HG03039 (cell line): ENCODE measurements around the gene DBNL.

Experiments
- ATAC-seq: cut with Tn5 transposase; IDR thresholded peaks from one replicate; pipeline ENCODE4 v1.9.1; 2021; ENCODE audit warnings: mild to moderate bottlenecking, moderate library complexity; ENCODE audit not compliant: unreplicated experiment

DBNL gene

GRCh38 chr7:44096326-44096881 is 51.9 kb downstream of the DBNL start:
- ATAC-seq = no peak

GRCh38 chr7:44097064-44097932 is 52.8 kb downstream of the DBNL start:
- no peak for ATAC-seq

GRCh38 chr7:44098092-44099068 is 53.9 kb downstream of the DBNL start:
- no peak for ATAC-seq

GRCh38 chr7:44099669-44100068 is 55.2 kb downstream of the DBNL start:
- no peak for ATAC-seq

- no peak for ATAC-seq
These were observed 56.2 kb downstream of the DBNL start for GRCh38 chr7:44100458-44101302.

GRCh38 chr7:44101303-44101965 is 56.9 kb downstream of the DBNL start:
- ATAC-seq = no peak

- ATAC-seq = no peak
These were observed 57.7 kb downstream of the DBNL start for GRCh38 chr7:44101966-44102845.

- no peak for ATAC-seq
These were observed 58.5 kb downstream of the DBNL start for GRCh38 chr7:44102846-44103565.

- no peak for ATAC-seq
These were observed 59.0 kb downstream of the DBNL start for GRCh38 chr7:44103566-44103922.

- ATAC-seq = no peak
These were observed 59.7 kb downstream of the DBNL start, which contains the start of gene AEBP1 for GRCh38 chr7:44103923-44104859. TSS of gene AEBP1 (plus strand) at chr7:44104345. CDS start at chr7:44104666, 321 bp downstream.

- no peak for ATAC-seq
These were observed 60.6 kb downstream of the DBNL start for GRCh38 chr7:44104860-44105771.

GRCh38 chr7:44105832-44106231 is 61.3 kb downstream of the DBNL start:
- ATAC-seq = no peak

GRCh38 chr7:44106311-44107065 is 62.0 kb downstream of the DBNL start:
- ATAC-seq = no peak

GRCh38 chr7:44107116-44107960 is 62.8 kb downstream of the DBNL start:
- ATAC-seq = no peak
